Keratinocyte (primary cell): ENCODE results near the gene GADD45GIP1.

Experiments used
- EZH2 ChIP-seq: IDR thresholded peaks from one replicate; pipeline ENCODE4 v1.6.1; 2012; ENCODE audit warnings: inconsistent platforms, mild to moderate bottlenecking, low read length, moderate library complexity
- TF ChIP-seq, protein P1 (sequence below), 3 experiments: IDR thresholded peaks in 1 of 3; conservative IDR thresholded peaks in 1 of 3; optimal IDR thresholded peaks in 1 of 3; 2 replicates in 2 of 3; 3 replicates in 1 of 3; pipeline versions ENCODE3 to v1.5.1; 2011; ENCODE audit warnings: low read length in 3 of 3, mild to moderate bottlenecking in 3 of 3, moderate library complexity in 2 of 3, control low read depth in 1 of 3, inconsistent platforms in 1 of 3; ENCODE audit not compliant: insufficient read depth in 2 of 3; ENCODE audit errors: extremely low read depth in 1 of 3

DNA sequence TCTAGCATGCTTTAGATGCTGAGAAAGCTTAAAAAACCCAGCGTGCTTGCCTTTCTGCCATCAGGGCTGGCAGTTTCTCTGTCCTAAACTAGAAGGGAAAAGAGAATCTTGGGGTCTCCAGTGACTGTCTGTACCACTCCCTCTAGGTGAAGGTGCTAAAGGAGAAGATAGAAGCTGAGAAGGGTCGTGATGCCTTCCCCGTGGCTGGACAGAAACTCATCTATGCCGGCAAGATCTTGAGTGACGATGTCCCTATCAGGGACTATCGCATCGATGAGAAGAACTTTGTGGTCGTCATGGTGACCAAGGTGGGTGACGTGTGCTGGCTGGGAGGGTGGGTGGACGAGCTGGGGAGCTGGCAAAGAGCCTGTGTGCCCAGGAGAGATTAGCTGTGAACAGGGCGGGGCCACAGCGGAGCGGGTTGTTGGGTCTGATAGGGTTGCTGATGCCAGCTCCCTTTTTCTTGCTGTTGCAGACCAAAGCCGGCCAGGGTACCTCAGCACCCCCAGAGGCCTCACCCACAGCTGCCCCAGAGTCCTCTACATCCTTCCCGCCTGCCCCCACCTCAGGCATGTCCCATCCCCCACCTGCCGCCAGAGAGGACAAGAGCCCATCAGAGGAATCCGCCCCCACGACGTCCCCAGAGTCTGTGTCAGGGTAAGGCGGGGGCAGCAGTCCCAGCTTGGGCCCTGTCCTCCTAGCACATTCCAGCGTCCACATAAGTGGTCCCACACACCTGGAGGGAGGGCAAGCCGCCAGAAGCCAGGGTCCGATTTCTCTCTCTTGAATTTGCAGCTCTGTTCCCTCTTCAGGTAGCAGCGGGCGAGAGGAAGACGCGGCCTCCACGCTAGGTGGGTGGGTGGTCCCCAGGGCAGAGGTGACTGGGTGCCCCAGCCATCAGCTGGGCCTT is 9.1 kb downstream of the GADD45GIP1 start:
- TF ChIP-seq, protein P1, sequence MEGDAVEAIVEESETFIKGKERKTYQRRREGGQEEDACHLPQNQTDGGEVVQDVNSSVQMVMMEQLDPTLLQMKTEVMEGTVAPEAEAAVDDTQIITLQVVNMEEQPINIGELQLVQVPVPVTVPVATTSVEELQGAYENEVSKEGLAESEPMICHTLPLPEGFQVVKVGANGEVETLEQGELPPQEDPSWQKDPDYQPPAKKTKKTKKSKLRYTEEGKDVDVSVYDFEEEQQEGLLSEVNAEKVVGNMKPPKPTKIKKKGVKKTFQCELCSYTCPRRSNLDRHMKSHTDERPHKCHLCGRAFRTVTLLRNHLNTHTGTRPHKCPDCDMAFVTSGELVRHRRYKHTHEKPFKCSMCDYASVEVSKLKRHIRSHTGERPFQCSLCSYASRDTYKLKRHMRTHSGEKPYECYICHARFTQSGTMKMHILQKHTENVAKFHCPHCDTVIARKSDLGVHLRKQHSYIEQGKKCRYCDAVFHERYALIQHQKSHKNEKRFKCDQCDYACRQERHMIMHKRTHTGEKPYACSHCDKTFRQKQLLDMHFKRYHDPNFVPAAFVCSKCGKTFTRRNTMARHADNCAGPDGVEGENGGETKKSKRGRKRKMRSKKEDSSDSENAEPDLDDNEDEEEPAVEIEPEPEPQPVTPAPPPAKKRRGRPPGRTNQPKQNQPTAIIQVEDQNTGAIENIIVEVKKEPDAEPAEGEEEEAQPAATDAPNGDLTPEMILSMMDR (optimal IDR thresholded peaks at IDR 0.05 in 1 of 3, IDR thresholded peaks at IDR 0.05 in 1 of 3, conservative IDR thresholded peaks at IDR 0.05 in 1 of 3; ENCODE audit: extremely low read depth in 1 of 3, insufficient read depth in 2 of 3, low read length in 3 of 3): no peak
- no peak for TF ChIP-seq EZH2
